Measurements from ENCODE around the gene TP53TG5.

Gene TP53TG5

GRCh38 chr20:45367126-45367525 is 11.0 kb downstream of the TP53TG5 start:
- no peak for TF ChIP-seq GATA2 (IDR thresholded peaks at IDR 0.05; ENCODE audit: low read depth, low read length)
- TF ChIP-seq GATA3 (IDR thresholded peaks at IDR 0.05; ENCODE audit: low read depth, low read length) = no peak

DNA sequence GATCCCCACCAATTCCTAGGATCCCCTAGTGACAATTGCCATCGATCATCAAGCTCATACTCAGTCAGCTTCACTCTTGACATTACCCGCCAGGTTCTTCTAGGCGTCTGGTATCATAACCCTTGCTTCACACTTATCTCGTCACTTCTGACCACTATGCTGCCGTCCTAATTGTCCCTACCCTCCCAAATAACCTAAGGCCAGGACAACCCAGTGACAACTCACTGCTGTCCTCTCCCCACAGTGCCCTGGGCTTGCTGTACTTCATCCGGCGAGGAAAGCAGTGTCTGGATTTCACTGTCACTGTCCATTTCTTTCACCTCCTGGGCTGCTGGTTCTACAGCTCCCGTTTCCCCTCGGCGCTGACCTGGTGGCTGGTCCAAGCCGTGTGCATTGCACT is 11.5 kb downstream of the TP53TG5 start:
- TF ChIP-seq GATA2 (IDR thresholded peaks at IDR 0.05; ENCODE audit: low read depth, low read length) (no peak), GATA3 (IDR thresholded peaks at IDR 0.05; ENCODE audit: low read depth, low read length) (no peak)

- no peak for TF ChIP-seq GATA2 (IDR thresholded peaks at IDR 0.05; ENCODE audit: low read depth, low read length)
Measured at GRCh38 chr20:45366192-45366591, 11.9 kb downstream of the TP53TG5 start.

GRCh38 chr20:45365444-45365970 is 12.6 kb downstream of the TP53TG5 start:
- no peak for TF ChIP-seq GATA2 (IDR thresholded peaks at IDR 0.05; ENCODE audit: low read depth, low read length)
- TF ChIP-seq GATA3 (IDR thresholded peaks at IDR 0.05; ENCODE audit: low read depth, low read length) = no peak

GRCh38 chr20:45363611-45364492 is 14.3 kb downstream of the TP53TG5 start:
- TF ChIP-seq GATA2 (IDR thresholded peaks at IDR 0.05; ENCODE audit: low read depth, low read length) (no peak), GATA3 (IDR thresholded peaks at IDR 0.05; ENCODE audit: low read depth, low read length) (no peak)

- TF ChIP-seq GATA3 (IDR thresholded peaks at IDR 0.05; ENCODE audit: low read depth, low read length) (no peak), GATA2 (IDR thresholded peaks at IDR 0.05; ENCODE audit: low read depth, low read length) (no peak)
Measured at GRCh38 chr20:45362804-45363610, 15.1 kb downstream of the TP53TG5 start, which contains the start of gene SYS1. Gene SYS1 (plus strand): TSS chr20:45363156. CDS start chr20:45363532, 376 bp downstream.

DNA sequence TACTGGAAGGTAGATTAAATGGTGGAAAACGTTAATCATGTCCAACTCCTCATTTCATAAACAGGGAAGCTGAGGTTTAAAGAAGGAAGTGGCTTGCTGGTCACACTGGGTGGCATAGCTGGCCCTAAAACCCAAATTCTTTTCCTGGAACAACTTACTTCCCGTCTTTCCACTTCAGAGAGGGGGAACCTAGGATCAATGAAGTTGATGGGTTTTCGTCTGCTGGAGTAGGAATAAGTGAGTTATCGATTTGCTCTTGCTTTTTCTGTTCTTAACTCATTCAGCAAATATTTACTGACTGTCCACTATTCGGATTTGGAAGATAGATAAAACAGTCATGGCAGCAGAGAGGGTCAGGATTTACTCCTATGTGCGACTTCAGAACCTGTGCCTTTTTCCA is 16.3 kb downstream of the TP53TG5 start:
- no peak for TF ChIP-seq GATA2 (IDR thresholded peaks at IDR 0.05; ENCODE audit: low read depth, low read length)

DNA sequence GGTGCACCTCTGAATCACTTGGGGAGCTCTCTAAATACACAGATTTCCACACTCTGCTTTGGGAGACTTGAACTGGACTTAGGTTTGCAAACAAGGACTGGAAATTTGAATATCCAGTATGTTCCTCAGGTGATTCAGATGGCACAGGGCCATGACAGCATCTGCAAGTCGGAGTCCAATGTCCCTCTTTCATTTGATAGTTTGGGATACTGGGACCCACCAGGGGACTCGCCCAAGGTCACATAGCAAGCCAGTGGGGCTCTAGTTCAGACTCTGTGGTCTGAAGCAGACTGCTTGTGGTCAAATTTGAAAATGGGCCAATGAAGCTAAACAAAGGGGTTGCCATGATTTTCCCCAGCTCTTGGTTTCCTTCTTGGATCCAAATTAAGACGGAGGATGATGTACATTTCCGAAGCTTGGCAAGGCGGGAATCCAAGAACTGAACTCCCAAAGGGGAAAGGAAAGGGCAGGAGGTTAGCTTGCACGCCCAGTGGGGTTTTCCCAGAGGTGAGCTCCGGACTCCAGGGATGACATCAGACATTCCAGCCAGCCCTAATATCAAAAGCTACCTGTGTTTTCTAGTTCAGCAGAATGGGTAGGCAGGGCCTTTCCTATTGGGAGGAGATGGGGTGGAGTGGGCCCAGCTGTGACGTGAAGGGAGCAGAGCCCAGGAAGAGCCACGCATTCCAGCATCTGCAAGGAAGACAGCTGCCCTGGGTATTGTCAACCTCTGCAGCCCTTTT is 18.5 kb downstream of the TP53TG5 start:
- TF ChIP-seq GATA2 (IDR thresholded peaks at IDR 0.05; ENCODE audit: low read depth, low read length) = no peak
- TF ChIP-seq GATA3 (IDR thresholded peaks at IDR 0.05; ENCODE audit: low read depth, low read length) = no peak

DNA sequence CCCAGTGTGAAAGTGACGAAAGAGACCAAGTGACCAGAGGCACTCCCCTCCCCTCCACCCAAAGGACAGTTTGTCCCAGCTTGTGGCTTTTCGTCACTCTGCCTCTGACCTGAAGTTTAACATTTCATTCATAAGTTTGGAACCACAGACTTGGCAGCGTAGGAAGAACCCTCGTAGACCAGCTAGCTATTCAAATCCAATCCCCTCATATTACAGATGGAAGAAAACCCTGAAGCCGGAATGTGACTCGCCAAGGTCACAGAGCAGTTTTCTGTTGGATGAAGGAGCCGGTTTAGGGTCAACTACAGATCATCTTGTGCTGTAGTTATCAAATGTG is 19.1 kb downstream of the TP53TG5 start:
- no peak for TF ChIP-seq GATA2 (IDR thresholded peaks at IDR 0.05; ENCODE audit: low read depth, low read length)
- TF ChIP-seq GATA3 (IDR thresholded peaks at IDR 0.05; ENCODE audit: low read depth, low read length) = no peak

- TF ChIP-seq GATA3 (IDR thresholded peaks at IDR 0.05; ENCODE audit: low read depth, low read length) = no peak
- TF ChIP-seq GATA2 (IDR thresholded peaks at IDR 0.05; ENCODE audit: low read depth, low read length) = no peak
Measured at GRCh38 chr20:45358282-45359068, 19.6 kb downstream of the TP53TG5 start.

GRCh38 chr20:45355209-45356084 is 22.7 kb downstream of the TP53TG5 start:
- no peak for TF ChIP-seq GATA3 (IDR thresholded peaks at IDR 0.05; ENCODE audit: low read depth, low read length)
- TF ChIP-seq GATA2 (IDR thresholded peaks at IDR 0.05; ENCODE audit: low read depth, low read length) = no peak

- TF ChIP-seq GATA3 (IDR thresholded peaks at IDR 0.05; ENCODE audit: low read depth, low read length) = no peak
- no peak for TF ChIP-seq GATA2 (IDR thresholded peaks at IDR 0.05; ENCODE audit: low read depth, low read length)
Measured at GRCh38 chr20:45354423-45355208, 23.5 kb downstream of the TP53TG5 start.

Measured in SH-SY5Y (cell line).